Natural killer cell (primary cell): ENCODE data around the gene ATXN10. TPM values are rescaled to one million over a fixed set of nuclear protein-coding genes. Genes with fewer than 3 reads are reported as not detected.

Experiments used
- ATAC-seq, 3 donors: fragments of 150-1000 bp in 2 of 3; fragments of 200-7000 bp in 1 of 3; cut with Tn5 transposase; 1 replicate in 1 of 3; 2 replicates in 2 of 3; pipeline ENCODE4 v1.10.0; 2021; ENCODE audit warnings: mild to moderate bottlenecking in 2 of 3, moderate library complexity in 2 of 3
- DNase-seq, 2 donors: peaks; one replicate each; pipeline versions ENCODE4 v3.0.0 to v3.0.0-alpha.2; 2013 to 2021; ENCODE audit warnings: mixed read lengths in 1 of 2
- H3K27ac ChIP-seq: one replicate; pipeline ENCODE4 v1.5.1; 2013; ENCODE audit warnings: mild to moderate bottlenecking, low read length
- H3K27me3 ChIP-seq: one replicate; pipeline ENCODE4 v1.6.1; 2013; ENCODE audit warnings: low read length; ENCODE audit not compliant: control insufficient read depth, insufficient read depth
- H3K36me3 ChIP-seq: one replicate; pipeline ENCODE4 v1.6.1; 2013; ENCODE audit warnings: low read length; ENCODE audit not compliant: control insufficient read depth, insufficient read depth
- H3K4me1 ChIP-seq: one replicate; pipeline ENCODE4 v1.6.1; 2013; ENCODE audit warnings: low read length; ENCODE audit not compliant: control insufficient read depth, insufficient read depth
- H3K4me3 ChIP-seq: one replicate; pipeline ENCODE4 v1.5.1; 2013; ENCODE audit warnings: low read length
- H3K9me3 ChIP-seq: one replicate; pipeline ENCODE4 v1.6.1; 2013; ENCODE audit warnings: low read length; ENCODE audit not compliant: control insufficient read depth, insufficient read depth
- H3K27ac Mint-ChIP-seq, 2 donors: one replicate each; pipeline ENCODE4 v1.8.0; 2022; ENCODE audit warnings: mild to moderate bottlenecking in 2 of 2, mixed read lengths in 2 of 2, moderate library complexity in 1 of 2
- H3K27me3 Mint-ChIP-seq, 2 donors: one replicate each; pipeline ENCODE4 v1.8.0; 2022; ENCODE audit warnings: low read depth in 2 of 2, mixed read lengths in 2 of 2
- H3K36me3 Mint-ChIP-seq: one replicate; pipeline ENCODE4 v1.8.0; 2022; ENCODE audit warnings: mixed read lengths
- H3K4me1 Mint-ChIP-seq, 2 donors: one replicate each; pipeline ENCODE4 v1.8.0; 2022; ENCODE audit warnings: mixed read lengths in 2 of 2
- H3K4me3 Mint-ChIP-seq: one replicate; pipeline ENCODE4 v1.8.0; 2022; ENCODE audit warnings: mild to moderate bottlenecking, moderate library complexity, mixed read lengths
- H3K9me3 Mint-ChIP-seq, 2 donors: one replicate each; pipeline ENCODE4 v1.8.0; 2022; ENCODE audit warnings: mixed read lengths in 2 of 2
- WGBS: methylation state at CpG from one replicate; pipeline ENCODE4 v1.1.7; 2013; ENCODE audit warnings: missing lambda C conversion rate; ENCODE audit not compliant: insufficient coverage; 5-methylcytosine and 5-hydroxymethylcytosine counted together
- intact Hi-C: fragments of 100-400 bp; cut with micrococcal nuclease; formaldehyde crosslinking; loops from one replicate; pipeline ENCODE4 v1.14.2; 2022
- total RNA-seq, 4 donors: library from RNA; stranded (reverse); fragments of 120-200 nt in 1 of 4; gene quantifications; one replicate each; pipeline versions ENCODE4 v1.2.3 to v1.2.4, GENCODE V29; 2013 to 2022
- TF ChIP-seq, protein P1 (sequence below): fragments of 200-600 bp; IDR thresholded peaks from one replicate; pipeline ENCODE4 v1.8.0; 2022; ENCODE audit warnings: antibody characterized with exemption

Gene ATXN10
- total RNA-seq, 3 donors from 2014 or later (not counting 1 experiment from before 2014, with no cell fraction given), result 79.3 to 90.5 (median 88.8) TPM

DNA sequence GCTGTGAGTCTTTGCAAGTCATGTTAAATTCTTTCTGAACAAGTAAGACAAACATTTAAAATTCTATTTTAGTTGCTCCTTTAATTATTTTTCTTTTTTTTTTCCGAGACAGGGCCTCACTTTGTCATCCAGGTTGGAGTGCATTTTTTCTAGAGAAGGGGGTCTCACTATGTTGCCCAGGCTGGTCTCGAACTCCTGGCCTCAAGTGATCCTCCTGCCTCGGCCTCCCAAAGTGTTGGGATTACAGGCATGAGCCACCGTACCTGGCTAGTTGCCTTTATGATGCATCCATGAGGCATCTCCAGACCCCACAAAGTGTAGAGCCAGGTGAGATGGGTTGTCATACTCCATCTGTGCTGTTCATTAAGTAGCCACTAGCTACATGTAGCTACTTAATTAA, 4.4 kb downstream of the ATXN10 start:
- Mint-ChIP-seq H3K36me3 (no peaks in the 10 kb centered on the region), H3K4me1 (peaks cover 35 to 53% of the 10 kb centered on the region in 2 donors), H3K27me3 (no peaks in the 10 kb centered on the region), H3K9me3 (no peaks in the 10 kb centered on the region), H3K4me3 (no peak overlapping the region), H3K27ac (no peak overlapping the region)
- no peaks in the 10 kb centered on the region for H3K9me3 ChIP-seq
- H3K27me3 ChIP-seq, result no peaks in the 10 kb centered on the region
- H3K36me3 ChIP-seq, result no peaks in the 10 kb centered on the region
- intact Hi-C loops, result no loop called here
- H3K4me1 ChIP-seq, result peaks cover 11% of the 10 kb centered on the region
- TF ChIP-seq, protein P1, sequence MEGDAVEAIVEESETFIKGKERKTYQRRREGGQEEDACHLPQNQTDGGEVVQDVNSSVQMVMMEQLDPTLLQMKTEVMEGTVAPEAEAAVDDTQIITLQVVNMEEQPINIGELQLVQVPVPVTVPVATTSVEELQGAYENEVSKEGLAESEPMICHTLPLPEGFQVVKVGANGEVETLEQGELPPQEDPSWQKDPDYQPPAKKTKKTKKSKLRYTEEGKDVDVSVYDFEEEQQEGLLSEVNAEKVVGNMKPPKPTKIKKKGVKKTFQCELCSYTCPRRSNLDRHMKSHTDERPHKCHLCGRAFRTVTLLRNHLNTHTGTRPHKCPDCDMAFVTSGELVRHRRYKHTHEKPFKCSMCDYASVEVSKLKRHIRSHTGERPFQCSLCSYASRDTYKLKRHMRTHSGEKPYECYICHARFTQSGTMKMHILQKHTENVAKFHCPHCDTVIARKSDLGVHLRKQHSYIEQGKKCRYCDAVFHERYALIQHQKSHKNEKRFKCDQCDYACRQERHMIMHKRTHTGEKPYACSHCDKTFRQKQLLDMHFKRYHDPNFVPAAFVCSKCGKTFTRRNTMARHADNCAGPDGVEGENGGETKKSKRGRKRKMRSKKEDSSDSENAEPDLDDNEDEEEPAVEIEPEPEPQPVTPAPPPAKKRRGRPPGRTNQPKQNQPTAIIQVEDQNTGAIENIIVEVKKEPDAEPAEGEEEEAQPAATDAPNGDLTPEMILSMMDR, result no peak
- DNase-seq, result no peak
- no peak overlapping the region for H3K27ac ChIP-seq
- ATAC-seq, result no peak
- no peak overlapping the region for H3K4me3 ChIP-seq
- WGBS, result 92% methylated on average over 4 of the region's 4 CpGs

DNA sequence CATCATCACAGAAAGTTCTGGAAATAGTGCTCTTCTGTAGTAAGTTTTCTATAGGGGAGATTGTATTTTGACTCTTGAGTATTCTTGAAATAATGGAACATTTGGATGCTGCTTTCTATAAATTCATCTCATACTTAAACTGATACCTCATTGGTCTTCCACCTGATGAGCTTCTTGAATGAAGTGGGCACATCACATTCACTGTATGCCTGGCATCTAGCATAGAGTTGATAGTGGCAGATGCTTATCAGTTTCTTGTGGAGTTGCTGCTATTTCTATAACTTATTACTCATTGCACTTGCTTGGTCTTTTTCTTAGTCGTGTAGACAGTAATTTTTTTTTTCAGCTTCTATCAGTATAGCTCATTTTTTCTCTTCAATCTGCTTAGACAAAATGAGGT, 5.4 kb downstream of the ATXN10 start:
- Mint-ChIP-seq H3K36me3 (no peaks in the 10 kb centered on the region), H3K27me3 (no peaks in the 10 kb centered on the region), H3K4me3 (no peak overlapping the region), H3K4me1 (peaks cover 35 to 53% of the 10 kb centered on the region in 2 donors), H3K9me3 (no peaks in the 10 kb centered on the region), H3K27ac (no peak overlapping the region)
- DNase-seq (no peak), ATAC-seq (no peak)
- peaks cover 10% of the 10 kb centered on the region for H3K4me1 ChIP-seq
- TF ChIP-seq, protein P1, result no peak
- WGBS, result no CpG with 5 or more reads among the region's 1 CpG
- H3K27me3 ChIP-seq, result no peaks in the 10 kb centered on the region
- H3K4me3 ChIP-seq, result no peak overlapping the region
- H3K36me3 ChIP-seq, result no peaks in the 10 kb centered on the region
- no peaks in the 10 kb centered on the region for H3K9me3 ChIP-seq
- H3K27ac ChIP-seq, result no peak overlapping the region
- intact Hi-C loops, result no loop called here

GRCh38 chr22:45678961-45679912, 7.6 kb downstream of the ATXN10 start:
- DNase-seq, result no peak
- ATAC-seq, result no peak
- H3K9me3 Mint-ChIP-seq, result no peaks in the 10 kb centered on the region
- no peaks in the 10 kb centered on the region for H3K27me3 Mint-ChIP-seq
- no peaks in the 10 kb centered on the region for H3K27me3 ChIP-seq
- no peak overlapping the region for H3K4me3 Mint-ChIP-seq
- no peak overlapping the region for H3K4me3 ChIP-seq
- H3K36me3 Mint-ChIP-seq, result no peaks in the 10 kb centered on the region
- no peak overlapping the region for H3K27ac ChIP-seq
- no peaks in the 10 kb centered on the region for H3K9me3 ChIP-seq
- WGBS, result 91% methylated on average over 9 of the region's 9 CpGs
- TF ChIP-seq, protein P1, result no peak
- peaks cover 15 to 33% of the 10 kb centered on the region in 2 donors for H3K4me1 Mint-ChIP-seq
- H3K4me1 ChIP-seq, result peaks cover 12% of the 10 kb centered on the region
- intact Hi-C loops, result no loop called here
- H3K27ac Mint-ChIP-seq, result no peak overlapping the region
- H3K36me3 ChIP-seq, result no peaks in the 10 kb centered on the region
